HL-60 (cell line): ENCODE data around the gene AMFR.

ENCODE experiments used
- SPI1 ChIP-seq: IDR thresholded peaks from 2 replicates; pipeline ENCODE4 v1.6.1; 2012; ENCODE audit warnings: low read depth, mild to moderate bottlenecking, borderline replicate concordance
- TF ChIP-seq, protein P1 (sequence below): IDR thresholded peaks from one replicate; pipeline ENCODE4 v1.5.1; 2011; ENCODE audit warnings: low read length, control low read depth, inconsistent platforms; ENCODE audit not compliant: insufficient read depth
- TF ChIP-seq, protein P2 (sequence below): IDR thresholded peaks from 2 replicates; pipeline ENCODE4 v1.6.1; 2012; ENCODE audit warnings: low read depth; ENCODE audit not compliant: insufficient replicate concordance

DNA sequence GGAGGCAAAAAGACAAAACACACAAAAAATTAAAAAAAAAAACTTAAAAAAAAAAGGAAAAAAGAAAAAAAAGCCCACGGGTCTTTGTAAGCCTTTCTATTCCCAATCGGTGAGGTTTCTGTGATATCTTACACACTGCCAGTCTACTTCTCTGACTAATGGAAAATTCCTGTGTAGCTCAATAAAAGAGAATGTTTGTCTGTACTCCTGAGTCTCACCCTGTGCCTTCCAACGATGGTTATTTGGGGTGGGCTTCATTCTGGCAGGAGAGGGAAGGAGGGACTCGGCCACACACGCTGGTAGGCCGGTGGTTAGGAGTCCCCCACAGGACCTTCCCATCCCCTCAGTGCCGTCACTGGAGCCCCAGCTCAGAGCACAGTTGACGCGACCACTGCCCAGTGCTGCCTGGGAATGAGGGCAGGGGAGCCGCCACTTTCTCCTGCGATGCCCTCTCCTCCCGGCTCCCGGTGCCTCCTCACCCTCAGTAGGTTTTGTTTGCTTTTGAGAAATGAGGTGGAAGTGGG is 68.0 kb downstream of the AMFR start:
- no peak for TF ChIP-seq SPI1
- TF ChIP-seq, protein P1, sequence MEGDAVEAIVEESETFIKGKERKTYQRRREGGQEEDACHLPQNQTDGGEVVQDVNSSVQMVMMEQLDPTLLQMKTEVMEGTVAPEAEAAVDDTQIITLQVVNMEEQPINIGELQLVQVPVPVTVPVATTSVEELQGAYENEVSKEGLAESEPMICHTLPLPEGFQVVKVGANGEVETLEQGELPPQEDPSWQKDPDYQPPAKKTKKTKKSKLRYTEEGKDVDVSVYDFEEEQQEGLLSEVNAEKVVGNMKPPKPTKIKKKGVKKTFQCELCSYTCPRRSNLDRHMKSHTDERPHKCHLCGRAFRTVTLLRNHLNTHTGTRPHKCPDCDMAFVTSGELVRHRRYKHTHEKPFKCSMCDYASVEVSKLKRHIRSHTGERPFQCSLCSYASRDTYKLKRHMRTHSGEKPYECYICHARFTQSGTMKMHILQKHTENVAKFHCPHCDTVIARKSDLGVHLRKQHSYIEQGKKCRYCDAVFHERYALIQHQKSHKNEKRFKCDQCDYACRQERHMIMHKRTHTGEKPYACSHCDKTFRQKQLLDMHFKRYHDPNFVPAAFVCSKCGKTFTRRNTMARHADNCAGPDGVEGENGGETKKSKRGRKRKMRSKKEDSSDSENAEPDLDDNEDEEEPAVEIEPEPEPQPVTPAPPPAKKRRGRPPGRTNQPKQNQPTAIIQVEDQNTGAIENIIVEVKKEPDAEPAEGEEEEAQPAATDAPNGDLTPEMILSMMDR: no peak
- TF ChIP-seq, protein P2, sequence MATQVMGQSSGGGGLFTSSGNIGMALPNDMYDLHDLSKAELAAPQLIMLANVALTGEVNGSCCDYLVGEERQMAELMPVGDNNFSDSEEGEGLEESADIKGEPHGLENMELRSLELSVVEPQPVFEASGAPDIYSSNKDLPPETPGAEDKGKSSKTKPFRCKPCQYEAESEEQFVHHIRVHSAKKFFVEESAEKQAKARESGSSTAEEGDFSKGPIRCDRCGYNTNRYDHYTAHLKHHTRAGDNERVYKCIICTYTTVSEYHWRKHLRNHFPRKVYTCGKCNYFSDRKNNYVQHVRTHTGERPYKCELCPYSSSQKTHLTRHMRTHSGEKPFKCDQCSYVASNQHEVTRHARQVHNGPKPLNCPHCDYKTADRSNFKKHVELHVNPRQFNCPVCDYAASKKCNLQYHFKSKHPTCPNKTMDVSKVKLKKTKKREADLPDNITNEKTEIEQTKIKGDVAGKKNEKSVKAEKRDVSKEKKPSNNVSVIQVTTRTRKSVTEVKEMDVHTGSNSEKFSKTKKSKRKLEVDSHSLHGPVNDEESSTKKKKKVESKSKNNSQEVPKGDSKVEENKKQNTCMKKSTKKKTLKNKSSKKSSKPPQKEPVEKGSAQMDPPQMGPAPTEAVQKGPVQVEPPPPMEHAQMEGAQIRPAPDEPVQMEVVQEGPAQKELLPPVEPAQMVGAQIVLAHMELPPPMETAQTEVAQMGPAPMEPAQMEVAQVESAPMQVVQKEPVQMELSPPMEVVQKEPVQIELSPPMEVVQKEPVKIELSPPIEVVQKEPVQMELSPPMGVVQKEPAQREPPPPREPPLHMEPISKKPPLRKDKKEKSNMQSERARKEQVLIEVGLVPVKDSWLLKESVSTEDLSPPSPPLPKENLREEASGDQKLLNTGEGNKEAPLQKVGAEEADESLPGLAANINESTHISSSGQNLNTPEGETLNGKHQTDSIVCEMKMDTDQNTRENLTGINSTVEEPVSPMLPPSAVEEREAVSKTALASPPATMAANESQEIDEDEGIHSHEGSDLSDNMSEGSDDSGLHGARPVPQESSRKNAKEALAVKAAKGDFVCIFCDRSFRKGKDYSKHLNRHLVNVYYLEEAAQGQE: no peak
